Liver (tissue), 9 donors: ENCODE results near the gene TIMM8B. TPM values are rescaled to one million over a fixed set of nuclear protein-coding genes. Genes with fewer than 3 reads are reported as not detected.
A peak's percentile ranks its signal among the peaks of the same experiment; 100 is the strongest.

Experiments used
- DNase-seq: peaks from one replicate; pipeline ENCODE4 v3.0.0-alpha.2; 2017; ENCODE audit warnings: low spot score
- H3K27ac ChIP-seq, 2 donors: one replicate each; pipeline ENCODE4 v1.7.0; 2013; ENCODE audit warnings: inconsistent platforms in 2 of 2, low read length in 2 of 2, control low read depth in 1 of 2, low read depth in 1 of 2, mild to moderate bottlenecking in 1 of 2
- H3K27me3 ChIP-seq, 4 donors: one replicate each; pipeline versions ENCODE4 v1.6.1 to v1.7.0; 2013; ENCODE audit warnings: low read length in 3 of 4, inconsistent platforms in 1 of 4, mild to moderate bottlenecking in 1 of 4, moderate library complexity in 1 of 4; ENCODE audit not compliant: control insufficient read depth in 4 of 4, insufficient read depth in 4 of 4
- H3K36me3 ChIP-seq, 4 donors: one replicate each; pipeline versions ENCODE4 v1.6.1 to v1.7.0; 2013; ENCODE audit warnings: low read length in 3 of 4, mild to moderate bottlenecking in 3 of 4, low read depth in 1 of 4, moderate library complexity in 1 of 4; ENCODE audit not compliant: control insufficient read depth in 4 of 4, insufficient read depth in 3 of 4
- H3K4me1 ChIP-seq, 4 donors: one replicate each; pipeline versions ENCODE4 v1.6.1 to v1.7.0; 2013; ENCODE audit warnings: low read length in 3 of 4, mild to moderate bottlenecking in 3 of 4, moderate library complexity in 1 of 4; ENCODE audit not compliant: control insufficient read depth in 4 of 4, insufficient read depth in 4 of 4
- H3K4me3 ChIP-seq, 3 donors: one replicate each; pipeline versions ENCODE4 v1.6.1 to v1.7.0; 2013; ENCODE audit warnings: low read length in 3 of 3, control low read depth in 1 of 3, low read depth in 1 of 3, mild to moderate bottlenecking in 1 of 3
- H3K9ac ChIP-seq, 2 donors: one replicate each; pipeline ENCODE4 v1.7.0; 2013; ENCODE audit warnings: low read length in 2 of 2, mild to moderate bottlenecking in 2 of 2, moderate library complexity in 2 of 2, control low read depth in 1 of 2, low read depth in 1 of 2
- H3K9me3 ChIP-seq, 4 donors: one replicate each; pipeline versions ENCODE4 v1.6.1 to v1.7.0; 2013; ENCODE audit warnings: low read length in 3 of 4; ENCODE audit not compliant: control insufficient read depth in 4 of 4
- ATF3 ChIP-seq: IDR thresholded peaks from 2 replicates; pipeline ENCODE4 v1.6.1; 2016; ENCODE audit warnings: antibody characterized with exemption
- CTCF ChIP-seq: fragments of 150-350 bp; IDR thresholded peaks from 2 replicates; pipeline ENCODE4 v1.5.1; 2017; ENCODE audit warnings: improper control_type of control experiment, low read depth, low read length; ENCODE audit not compliant: missing input control
- EGR1 ChIP-seq, 2 donors: IDR thresholded peaks; 2 replicates each; pipeline ENCODE4 v1.6.1; 2016 to 2018; ENCODE audit warnings: antibody characterized with exemption in 2 of 2, low read depth in 2 of 2
- FOXA1 ChIP-seq: IDR thresholded peaks from 2 replicates; pipeline ENCODE4 v1.6.1; 2016; ENCODE audit warnings: antibody characterized with exemption
- GABPA ChIP-seq, 2 donors: IDR thresholded peaks in 1 of 2; conservative IDR thresholded peaks in 1 of 2; 2 replicates each; pipeline ENCODE4 v1.6.1; 2016; ENCODE audit warnings: antibody characterized with exemption in 2 of 2, mild to moderate bottlenecking in 1 of 2, moderate library complexity in 1 of 2
- HNF4A ChIP-seq, 2 donors: conservative IDR thresholded peaks; 2 replicates each; pipeline ENCODE4 v1.6.1; 2016; ENCODE audit warnings: antibody characterized with exemption in 2 of 2, mild to moderate bottlenecking in 2 of 2
- MAX ChIP-seq: IDR thresholded peaks from 2 replicates; pipeline ENCODE4 v1.6.1; 2016; ENCODE audit warnings: antibody characterized with exemption
- NR2F2 ChIP-seq: IDR thresholded peaks from 2 replicates; pipeline ENCODE4 v1.6.1; 2016; ENCODE audit warnings: antibody characterized with exemption
- RAD21 ChIP-seq, 2 donors: IDR thresholded peaks; 2 replicates each; pipeline ENCODE4 v1.6.1; 2016; ENCODE audit warnings: antibody characterized with exemption in 2 of 2, mild to moderate bottlenecking in 2 of 2
- REST ChIP-seq: IDR thresholded peaks from 2 replicates; pipeline ENCODE4 v1.6.1; 2016; ENCODE audit warnings: antibody characterized with exemption, mild to moderate bottlenecking
- RXRA ChIP-seq, 2 donors: IDR thresholded peaks; 2 replicates each; pipeline ENCODE4 v1.6.1; 2017 to 2018; ENCODE audit warnings: antibody characterized with exemption in 2 of 2, mild to moderate bottlenecking in 1 of 2
- TAF1 ChIP-seq: conservative IDR thresholded peaks from 2 replicates; pipeline ENCODE4 v1.6.1; 2016; ENCODE audit warnings: antibody characterized with exemption, mild to moderate bottlenecking
- YY1 ChIP-seq: IDR thresholded peaks from 2 replicates; pipeline ENCODE4 v1.6.1; 2016; ENCODE audit warnings: antibody characterized with exemption, mild to moderate bottlenecking
- ZBTB33 ChIP-seq: IDR thresholded peaks from 2 replicates; pipeline ENCODE4 v1.6.1; 2016; ENCODE audit warnings: antibody characterized with exemption
- WGBS: extraction: QIAGEN DNeasy Blood & Tissue Kit; methylation state at CpG from one replicate; pipeline ENCODE4 v1.1.7; 2013; 5-methylcytosine and 5-hydroxymethylcytosine counted together
- polyA plus RNA-seq, 2 donors: library from polyadenylated mRNA; stranded (reverse) in 1 of 2; unstranded in 1 of 2; fragments of 200-250 nt in 1 of 2; fragments of >200 nt in 1 of 2; fragmentation: Nextera tagmentation in 1 of 2; extraction: Ambion mirVana in 1 of 2; gene quantifications; one replicate each; pipeline versions ENCODE4 v1.2.1 to v1.2.3, GENCODE V29; 2013 to 2015
- total RNA-seq, 2 donors: library from RNA; depleted of rRNA; stranded (reverse); fragments of >200 nt; gene quantifications; one replicate each; pipeline ENCODE4 v1.2.3, GENCODE V29; 2014
- donor health status: healthy.
- donor health status: healthy.
- donor health status: healthy.
- donor health status: healthy.
- donor health status: healthy.

Gene TIMM8B
- total and polyA plus RNA-seq, 4 donors, result 23.4 to 108 (median 78.7) TPM

- peak overlapping the region; percentile 50 to 58 for H3K27ac ChIP-seq
- H3K36me3 ChIP-seq, result peaks cover 10 to 50% (median 41%) of the 10 kb centered on the region in 4 donors
- no peak for DNase-seq
- no peak for TF ChIP-seq ZBTB33
- TF ChIP-seq TAF1, result no peak
- TF ChIP-seq EGR1 (IDR thresholded peaks at IDR 0.05; ENCODE audit: low read depth in 2 of 2), result no peak
- TF ChIP-seq HNF4A (conservative IDR thresholded peaks at IDR 0.05), result no peak
- TF ChIP-seq GABPA (IDR thresholded peaks at IDR 0.05 in 1 of 2, conservative IDR thresholded peaks at IDR 0.05 in 1 of 2), result no peak
- no peak for TF ChIP-seq MAX
- no peak for TF ChIP-seq ATF3
- TF ChIP-seq FOXA1, result no peak
- no peak for TF ChIP-seq CTCF
- TF ChIP-seq RXRA (IDR thresholded peaks at IDR 0.05), result no peak
- TF ChIP-seq RAD21 (IDR thresholded peaks at IDR 0.05), result no peak
- TF ChIP-seq NR2F2, result no peak
- TF ChIP-seq REST, result no peak
- H3K4me3 ChIP-seq, result peak overlapping the region; percentile 70 to 99 (median 80)
- H3K4me1 ChIP-seq, result peaks cover 3 to 26% (median 21%) of the 10 kb centered on the region in 4 donors
- WGBS, result 5% methylated on average over 19 of the region's 19 CpGs
- no peaks in the 10 kb centered on the region for H3K27me3 ChIP-seq
- H3K9me3 ChIP-seq, result no peaks in the 10 kb centered on the region
- H3K9ac ChIP-seq, result peak overlapping the region; percentile 39 to 89
These were observed 634 bp downstream of the TIMM8B start for GRCh38 chr11:112085822-112086421.

- Histone ChIP-seq H3K36me3 (peaks cover 11 to 55% (median 43%) of the 10 kb centered on the region in 4 donors), H3K27ac (no peak overlapping the region), H3K27me3 (no peaks in the 10 kb centered on the region), H3K4me1 (peaks cover 0 to 17% (median 11%) of the 10 kb centered on the region in 4 donors), H3K9me3 (no peaks in the 10 kb centered on the region), H3K9ac (no peak overlapping the region), H3K4me3 (no peak overlapping the region)
- WGBS, result 86% methylated on average over 4 of the region's 4 CpGs
- DNase-seq, result no peak
- no peak for TF ChIP-seq MAX
- TF ChIP-seq NR2F2, result no peak
- TF ChIP-seq CTCF, result no peak
- no peak for TF ChIP-seq YY1
- TF ChIP-seq TAF1, result no peak
- no peak for TF ChIP-seq RAD21 (IDR thresholded peaks at IDR 0.05)
- no peak for TF ChIP-seq GABPA (IDR thresholded peaks at IDR 0.05 in 1 of 2, conservative IDR thresholded peaks at IDR 0.05 in 1 of 2)
- TF ChIP-seq REST, result no peak
- no peak for TF ChIP-seq HNF4A (conservative IDR thresholded peaks at IDR 0.05)
These were observed 3.8 kb downstream of the TIMM8B start for GRCh38 chr11:112082729-112083128.
